HG03521 (cell line): Measurements from ENCODE around the gene KLF11.
"Not testable (repeated sequence)": the region's sequence is repeated elsewhere in the genome, so short reads cannot be mapped to it uniquely, and the experiment has no call there.

Experiments used
- ATAC-seq: cut with Tn5 transposase; IDR thresholded peaks from one replicate; pipeline ENCODE4 v1.9.1; 2021; ENCODE audit warnings: mild to moderate bottlenecking, moderate library complexity; ENCODE audit not compliant: unreplicated experiment

The KLF11 gene

GRCh38 chr2:10022966-10023662 lies 20.2 kb upstream of the KLF11 start:
- ATAC-seq = no peak

- ATAC-seq = no peak
Measured at GRCh38 chr2:10026940-10027569, 16.3 kb upstream of the KLF11 start.

GRCh38 chr2:10027660-10028330 lies 15.6 kb upstream of the KLF11 start:
- no peak for ATAC-seq

GRCh38 chr2:10028407-10028987 lies 14.9 kb upstream of the KLF11 start:
- no peak for ATAC-seq

GRCh38 chr2:10028988-10029874 lies 14.1 kb upstream of the KLF11 start:
- no peak for ATAC-seq

- no peak for ATAC-seq
Measured at GRCh38 chr2:10029875-10030223, 13.5 kb upstream of the KLF11 start.

GRCh38 chr2:10030311-10030736 lies 13.0 kb upstream of the KLF11 start:
- ATAC-seq = no peak

- not testable (repeated sequence) for ATAC-seq
Measured at GRCh38 chr2:10030798-10031197, 12.6 kb upstream of the KLF11 start.

GRCh38 chr2:10031886-10032745 lies 11.2 kb upstream of the KLF11 start:
- no peak for ATAC-seq

GRCh38 chr2:10032746-10033105 lies 10.6 kb upstream of the KLF11 start:
- no peak for ATAC-seq

GRCh38 chr2:10033251-10034006 lies 9.9 kb upstream of the KLF11 start:
- no peak for ATAC-seq

GRCh38 chr2:10034333-10035052 lies 8.9 kb upstream of the KLF11 start:
- ATAC-seq = no peak

- ATAC-seq = no peak
Measured at GRCh38 chr2:10035053-10035422, 8.3 kb upstream of the KLF11 start.

GRCh38 chr2:10035633-10036032 lies 7.7 kb upstream of the KLF11 start:
- ATAC-seq = no peak

GRCh38 chr2:10036095-10036884 lies 7.1 kb upstream of the KLF11 start:
- no peak for ATAC-seq

- no peak for ATAC-seq
Measured at GRCh38 chr2:10038123-10038522, 5.2 kb upstream of the KLF11 start.

- ATAC-seq = no peak
Measured at GRCh38 chr2:10038716-10039115, 4.6 kb upstream of the KLF11 start.
